ENCODE data around the gene SLAMF7.
"Not testable (repeated sequence)": the region's sequence is repeated elsewhere in the genome, so short reads cannot be mapped to it uniquely, and the experiment has no call there.

The SLAMF7 gene

GRCh38 chr1:160778976-160779375 is 39.9 kb downstream of the SLAMF7 start:
- no peak for DNase-seq

GRCh38 chr1:160779626-160780397 is 40.8 kb downstream of the SLAMF7 start:
- peak; percentile 55 to 62 for DNase-seq

- DNase-seq: no peak
Observed at GRCh38 chr1:160780398-160780755, 41.3 kb downstream of the SLAMF7 start.

- DNase-seq: no peak
Observed at GRCh38 chr1:160781186-160781766, 42.2 kb downstream of the SLAMF7 start.

GRCh38 chr1:160781914-160782689 is 43.1 kb downstream of the SLAMF7 start:
- no peak for DNase-seq

GRCh38 chr1:160782988-160783765 is 44.1 kb downstream of the SLAMF7 start:
- DNase-seq: not testable (repeated sequence)

- no peak for DNase-seq
Observed at GRCh38 chr1:160789051-160789701, 50.1 kb downstream of the SLAMF7 start.

GRCh38 chr1:160789702-160790611 is 50.9 kb downstream of the SLAMF7 start:
- DNase-seq: no peak

- no peak for DNase-seq
Observed at GRCh38 chr1:160794376-160794775, 55.3 kb downstream of the SLAMF7 start.

- DNase-seq: peak; percentile 71 to 76
Observed at GRCh38 chr1:160795951-160796383, 56.9 kb downstream of the SLAMF7 start, which contains the start of gene LY9. Gene LY9 (plus strand): TSS chr1:160796174. CDS start chr1:160796188, 14 bp downstream.

- DNase-seq: no peak
Observed at GRCh38 chr1:160797271-160797709, 58.2 kb downstream of the SLAMF7 start.

GRCh38 chr1:160797861-160798273 is 58.8 kb downstream of the SLAMF7 start:
- DNase-seq: peak; percentile 51 to 62

- no peak for DNase-seq
Observed at GRCh38 chr1:160798439-160798838, 59.4 kb downstream of the SLAMF7 start.

- no peak for DNase-seq
Observed at GRCh38 chr1:160799641-160800040, 60.6 kb downstream of the SLAMF7 start.

- DNase-seq: peak in 1 of 2 donors; percentile 51
Observed at GRCh38 chr1:160800142-160800541, 61.1 kb downstream of the SLAMF7 start.

- no peak for DNase-seq
Observed at GRCh38 chr1:160800645-160801408, 61.8 kb downstream of the SLAMF7 start.

- DNase-seq: no peak
Observed at GRCh38 chr1:160801836-160802580, 63.0 kb downstream of the SLAMF7 start.

Data from stimulated activated CD4-positive, alpha-beta T cell treated with anti-CD3 and anti-CD28 coated beads, Interleukin-2, amount 100 ng/mL, for 24 hours (primary cell).